Panc1 (cell line): ENCODE measurements around the gene CD244. TPM values are rescaled to one million over a fixed set of nuclear protein-coding genes. Genes with fewer than 3 reads are reported as not detected.

Experiments used
- ATAC-seq: fragments of 200-7000 bp; cut with Tn5 transposase; 2 replicates; pipeline ENCODE4 v1.9.1; 2020; ENCODE audit warnings: mild to moderate bottlenecking, moderate library complexity
- BruUV-seq: library from RNA; stranded (reverse); fragments of 400-500 nt; replicated peaks from 2 replicates; lab custom pipeline; 2021; lab: Mats Ljungman, UMichigan
- CTCF ChIA-PET: fragments of 300-600 bp; sonication (Branson Sonifier 250); formaldehyde crosslinking; loops from one replicate; lab custom pipeline; 2022; ENCODE audit warnings: antibody characterized with exemption; lab: Charles Lee
- POLR2A ChIA-PET: fragments of 300-600 bp; sonication (Branson Sonifier 250); formaldehyde crosslinking; loops from one replicate; lab custom pipeline; 2022; ENCODE audit warnings: antibody characterized with exemption; lab: Charles Lee
- DNase-seq: peaks from one replicate; pipeline ENCODE4 v3.0.0-alpha.2; 2010; ENCODE audit warnings: low read depth, low spot score
- H3K27ac ChIP-seq: 2 replicates; pipeline ENCODE4 v1.5.1; 2011; ENCODE audit warnings: mild to moderate bottlenecking, low read length, inconsistent platforms
- H3K27me3 ChIP-seq: fragments of 200-500 bp; sonication (Bioruptor generic); 2 replicates; pipeline ENCODE4 v1.6.0; 2014; ENCODE audit warnings: low read length, inconsistent platforms; ENCODE audit not compliant: control insufficient read depth, insufficient read depth
- H3K36me3 ChIP-seq: fragments of 200-500 bp; sonication (Bioruptor generic); 2 replicates; pipeline ENCODE4 v1.5.1; 2014; ENCODE audit warnings: inconsistent platforms, mild to moderate bottlenecking, low read length, moderate library complexity; ENCODE audit not compliant: control insufficient read depth, insufficient read depth
- H3K4me1 ChIP-seq: 2 replicates; pipeline ENCODE4 v1.5.1; 2011; ENCODE audit warnings: inconsistent platforms, mild to moderate bottlenecking, low read length, moderate library complexity; ENCODE audit not compliant: control insufficient read depth, insufficient read depth
- H3K4me3 ChIP-seq, 2 experiments: 2 replicates each; pipeline ENCODE4 v1.5.1; 2011 to 2012; ENCODE audit warnings: low read depth in 2 of 2, low read length in 2 of 2, mild to moderate bottlenecking in 2 of 2, inconsistent platforms in 1 of 2, moderate library complexity in 1 of 2
- H3K9me3 ChIP-seq: fragments of 200-500 bp; sonication (Bioruptor generic); 2 replicates; pipeline ENCODE4 v1.5.1; 2014; ENCODE audit warnings: low read depth, mild to moderate bottlenecking, inconsistent platforms, low read length, moderate library complexity; ENCODE audit not compliant: control insufficient read depth, insufficient read depth
- CTCF ChIP-seq: fragments of 450-650 bp; IDR thresholded peaks from 2 replicates; pipeline ENCODE4 v1.5.1; 2017; ENCODE audit warnings: mild to moderate bottlenecking
- POLR2AphosphoS5 ChIP-seq: IDR thresholded peaks from 2 replicates; pipeline ENCODE4 v1.6.1; 2012; ENCODE audit warnings: mild to moderate bottlenecking, low read depth, low read length, moderate library complexity
- REST ChIP-seq, 2 experiments: IDR thresholded peaks; 2 replicates each; pipeline ENCODE4 v1.6.1; 2011 to 2012; ENCODE audit warnings: low read depth in 2 of 2, control low read depth in 1 of 2, low read length in 1 of 2, mild to moderate bottlenecking in 1 of 2, moderate library complexity in 1 of 2; ENCODE audit not compliant: insufficient read depth in 1 of 2
- SIN3A ChIP-seq: IDR thresholded peaks from 2 replicates; pipeline ENCODE4 v1.6.1; 2012; ENCODE audit warnings: low read depth, mild to moderate bottlenecking, low read length, moderate library complexity, borderline replicate concordance; ENCODE audit not compliant: insufficient read depth
- TCF7L2 ChIP-seq: IDR thresholded peaks from 2 replicates; pipeline ENCODE4 v1.6.1; 2011; ENCODE audit warnings: mild to moderate bottlenecking, low read depth, low read length, inconsistent platforms
- in situ Hi-C: cut with HindIII; loops from 2 replicates; pipeline ENCODE4 v1.10.0; 2016; ENCODE audit warnings: low sequenced_read_pairs, low pct_unique_long_range_greater_than_20kb
- intact Hi-C: fragments of 100-400 bp; cut with micrococcal nuclease; formaldehyde crosslinking; loops from one replicate; pipeline ENCODE4 v1.10.0; 2022; ENCODE audit not compliant: unreplicated experiment
- total RNA-seq: library from RNA; stranded (reverse); gene quantifications from one replicate; pipeline ENCODE4 v1.2.1, GENCODE V29; 2021; ENCODE audit not compliant: unreplicated experiment

Gene CD244
- total RNA-seq, 1 experiment from 2014 or later: not detected

GRCh38 chr1:160841079-160841478, 21.6 kb downstream of the CD244 start:
- POLR2A ChIA-PET: no interaction called here
- intact Hi-C loops: no loop called here
- no TSS peak for BruUV-seq

GRCh38 chr1:160839746-160840145, 22.9 kb downstream of the CD244 start:
- ATAC-seq: no peak
- CTCF ChIA-PET: no interaction called here
- Histone ChIP-seq H3K4me1 (no peaks in the 10 kb centered on the region), H3K36me3 (no peaks in the 10 kb centered on the region), H3K27ac (no peak overlapping the region), H3K27me3 (peaks cover 9% of the 10 kb centered on the region), H3K9me3 (no peaks in the 10 kb centered on the region), H3K4me3 (no peak overlapping the region)
- no peak for TF ChIP-seq POLR2AphosphoS5
- TF ChIP-seq SIN3A: no peak
- TF ChIP-seq REST (IDR thresholded peaks at IDR 0.05; ENCODE audit: insufficient read depth in 1 of 2, low read depth in 2 of 2, low read length in 1 of 2): no peak
- intact Hi-C loops: no loop called here
- no peak for DNase-seq
- POLR2A ChIA-PET: no interaction called here
- in situ Hi-C loops: no loop called here
- no TSS peak for BruUV-seq

More at GRCh38 chr1:160841079-160841478, 21.6 kb downstream of the CD244 start:
- no peak overlapping the region for H3K4me3 ChIP-seq
- no peak for TF ChIP-seq POLR2AphosphoS5
- no peak for TF ChIP-seq REST (IDR thresholded peaks at IDR 0.05; ENCODE audit: insufficient read depth in 1 of 2, low read depth in 2 of 2, low read length in 1 of 2)
- no peak for TF ChIP-seq SIN3A
- no peak for TF ChIP-seq CTCF
- no peak for TF ChIP-seq TCF7L2
- in situ Hi-C loops: no loop called here
- H3K36me3 ChIP-seq: no peaks in the 10 kb centered on the region
- CTCF ChIA-PET: no interaction called here
- H3K27ac ChIP-seq: no peak overlapping the region
- no peaks in the 10 kb centered on the region for H3K4me1 ChIP-seq
- no peaks in the 10 kb centered on the region for H3K9me3 ChIP-seq
- no peak for ATAC-seq
- no peak for DNase-seq
- H3K27me3 ChIP-seq: peaks cover 11% of the 10 kb centered on the region
